OCI-LY3 (cell line): Measurements from ENCODE around the gene ZNF699.

Experiments used
- CTCF ChIP-seq: fragments of 200-600, 300-600 bp; sonication (generic); IDR thresholded peaks from 2 replicates; pipeline ENCODE4 v1.5.1; 2014; ENCODE audit warnings: antibody characterized with exemption, low read length, low read depth
- EZH2phosphoT487 ChIP-seq: fragments of 200-600 bp; shearing (Covaris generic); IDR thresholded peaks from 2 replicates; pipeline ENCODE4 v1.6.1; 2018; ENCODE audit warnings: antibody characterized with exemption, mixed run types, low read depth

- no peak for TF ChIP-seq EZH2phosphoT487
- no peak for TF ChIP-seq CTCF
These were observed 35.4 kb upstream of the ZNF699 start for GRCh38 chr19:9345005-9345404.
